GM12878 (cell line): Measurements from ENCODE around the gene HSP90AA1.

Experiments
- EED ChIP-seq: sonication (generic); IDR thresholded peaks from 2 replicates; pipeline ENCODE4 v1.6.1; 2016; ENCODE audit warnings: antibody characterized with exemption, low read depth
- ESRRA ChIP-seq: IDR thresholded peaks from 2 replicates; pipeline ENCODE4 v1.6.1; 2012; ENCODE audit warnings: mild to moderate bottlenecking, low read length, improper control_type of control experiment
- FOXM1 ChIP-seq: IDR thresholded peaks from 2 replicates; pipeline ENCODE4 v1.6.1; 2012; ENCODE audit warnings: low read depth, mild to moderate bottlenecking, inconsistent platforms, low read length, moderate library complexity
- POLR2A ChIP-seq: IDR thresholded peaks from 2 replicates; pipeline ENCODE4 v1.6.1; 2011; ENCODE audit warnings: low read depth, mild to moderate bottlenecking, low read length
- SP1 ChIP-seq: IDR thresholded peaks from one replicate; pipeline ENCODE4 v1.6.1; 2011; ENCODE audit warnings: low read depth, low read length
- TBL1XR1 ChIP-seq: IDR thresholded peaks from 2 replicates; pipeline ENCODE4 v1.6.1; 2012; ENCODE audit warnings: low read depth, low read length, improper control_type of control experiment
- ZNF24 ChIP-seq: fragments of 450-650 bp; IDR thresholded peaks from 2 replicates; pipeline ENCODE4 v1.6.1; 2017; ENCODE audit warnings: antibody characterized with exemption, mild to moderate bottlenecking
- TF ChIP-seq, protein P1 (sequence below), 3 experiments: IDR thresholded peaks in 2 of 3; conservative IDR thresholded peaks in 1 of 3; 2 replicates each; pipeline ENCODE4 v1.5.1; 2011; ENCODE audit warnings: low read depth in 3 of 3, low read length in 3 of 3, mild to moderate bottlenecking in 3 of 3, control low read depth in 2 of 3, moderate library complexity in 2 of 3, inconsistent platforms in 1 of 3, mixed read lengths in 1 of 3; ENCODE audit not compliant: control insufficient read depth in 2 of 3, insufficient read depth in 1 of 3; ENCODE audit errors: extremely low read depth in 1 of 3

DNA sequence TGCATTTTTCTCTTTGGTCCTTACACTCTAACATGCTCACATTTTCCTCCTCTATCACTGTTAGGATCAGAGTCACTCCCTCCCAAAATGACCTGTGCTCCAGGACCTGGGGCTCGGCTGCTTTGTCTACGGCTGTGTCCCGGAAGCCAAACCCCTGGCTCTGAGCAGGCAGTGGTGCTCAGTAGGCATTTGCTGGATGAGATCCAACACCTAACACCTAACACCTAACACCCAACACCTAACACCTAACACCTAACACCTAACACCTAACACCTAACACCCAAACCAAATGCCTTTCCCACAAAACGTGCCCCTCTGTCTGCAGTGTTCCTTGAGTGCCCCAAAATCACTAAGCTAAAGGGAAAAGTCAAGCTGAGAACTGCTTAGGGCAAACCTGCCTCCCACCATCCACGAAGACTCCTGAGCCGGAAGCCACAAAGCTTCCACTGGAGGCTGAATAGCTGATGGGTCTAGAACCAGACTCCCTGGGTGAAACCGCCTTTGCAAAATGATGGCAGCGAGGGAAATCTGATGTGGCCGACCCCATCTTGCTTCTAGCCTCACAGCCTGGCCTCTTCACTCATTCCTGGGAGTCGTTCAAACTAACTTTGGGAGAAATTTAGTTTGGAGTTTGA, 29.2 kb downstream of the HSP90AA1 start:
- TF ChIP-seq ZNF24 (no peak), ESRRA (no peak), POLR2A (no peak), FOXM1 (no peak), EED (no peak), SP1 (no peak), TBL1XR1 (no peak)
- TF ChIP-seq, protein P1, sequence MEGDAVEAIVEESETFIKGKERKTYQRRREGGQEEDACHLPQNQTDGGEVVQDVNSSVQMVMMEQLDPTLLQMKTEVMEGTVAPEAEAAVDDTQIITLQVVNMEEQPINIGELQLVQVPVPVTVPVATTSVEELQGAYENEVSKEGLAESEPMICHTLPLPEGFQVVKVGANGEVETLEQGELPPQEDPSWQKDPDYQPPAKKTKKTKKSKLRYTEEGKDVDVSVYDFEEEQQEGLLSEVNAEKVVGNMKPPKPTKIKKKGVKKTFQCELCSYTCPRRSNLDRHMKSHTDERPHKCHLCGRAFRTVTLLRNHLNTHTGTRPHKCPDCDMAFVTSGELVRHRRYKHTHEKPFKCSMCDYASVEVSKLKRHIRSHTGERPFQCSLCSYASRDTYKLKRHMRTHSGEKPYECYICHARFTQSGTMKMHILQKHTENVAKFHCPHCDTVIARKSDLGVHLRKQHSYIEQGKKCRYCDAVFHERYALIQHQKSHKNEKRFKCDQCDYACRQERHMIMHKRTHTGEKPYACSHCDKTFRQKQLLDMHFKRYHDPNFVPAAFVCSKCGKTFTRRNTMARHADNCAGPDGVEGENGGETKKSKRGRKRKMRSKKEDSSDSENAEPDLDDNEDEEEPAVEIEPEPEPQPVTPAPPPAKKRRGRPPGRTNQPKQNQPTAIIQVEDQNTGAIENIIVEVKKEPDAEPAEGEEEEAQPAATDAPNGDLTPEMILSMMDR (IDR thresholded peaks at IDR 0.05 in 2 of 3, conservative IDR thresholded peaks at IDR 0.05 in 1 of 3; ENCODE audit: control insufficient read depth in 2 of 3, extremely low read depth in 1 of 3, insufficient read depth in 1 of 3, low read depth in 3 of 3, low read length in 3 of 3), result no peak
